Colon (tissue), 2 donors: ENCODE results near the gene OR52K2.
"Not testable (repeated sequence)": the region's sequence is repeated elsewhere in the genome, so short reads cannot be mapped to it uniquely, and the experiment has no call there.

Experiments used
- FAIRE-seq: peaks from 2 replicates; lab custom pipeline; 2012; peaks lifted over from hg19 to GRCh38; lab: Jason Lieb, UNC
- donor health status: control.
- donor health status: control.

The OR52K2 gene

DNA sequence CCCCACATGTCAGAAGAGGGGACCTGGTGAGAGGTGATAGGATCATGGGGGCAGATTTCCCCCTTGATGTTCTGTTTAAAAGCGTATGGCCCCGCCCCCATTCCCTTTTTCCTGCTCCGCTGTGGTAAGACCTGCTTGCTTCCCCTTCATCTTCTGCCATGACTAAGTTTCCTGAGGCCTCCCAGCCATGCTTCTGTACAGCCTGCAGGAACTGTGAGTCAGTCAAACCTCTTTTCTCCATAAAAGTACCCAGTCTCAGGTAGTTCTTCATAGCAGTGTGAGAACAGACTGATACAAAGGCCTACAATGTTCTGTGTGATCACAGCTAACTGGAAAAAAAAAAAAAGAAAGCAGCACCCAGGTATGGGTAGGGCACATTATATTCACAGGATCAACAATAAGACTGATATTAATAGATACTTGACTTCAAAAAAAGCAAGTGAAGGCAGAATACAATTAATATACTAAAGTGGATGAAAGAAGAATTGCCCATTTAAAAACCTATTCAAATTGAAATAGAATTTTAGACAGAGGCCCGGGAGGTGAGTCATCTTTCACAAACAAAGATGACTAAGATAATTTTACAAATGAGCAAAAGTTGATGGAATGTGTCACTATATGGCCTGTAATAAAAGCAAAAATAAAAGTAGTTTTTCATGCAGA is 31.6 kb downstream of the OR52K2 start:
- FAIRE-seq, result no peak

DNA sequence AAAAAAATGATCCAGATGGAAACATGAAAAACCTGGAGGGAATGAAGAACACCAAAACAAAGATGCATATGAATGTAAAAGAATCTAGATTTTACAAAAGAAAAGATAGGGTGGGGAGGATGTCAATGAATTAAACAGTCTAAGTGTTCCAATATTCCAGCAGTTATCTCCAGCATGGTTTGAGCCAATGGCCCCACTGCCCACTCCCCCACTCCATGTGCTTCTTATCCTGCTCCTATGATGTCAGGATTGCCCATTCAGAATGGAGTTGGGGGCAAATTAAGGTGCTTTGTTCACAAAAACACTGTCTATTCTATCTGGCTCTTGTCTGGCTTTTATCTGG is 32.1 kb downstream of the OR52K2 start:
- no peak for FAIRE-seq

DNA sequence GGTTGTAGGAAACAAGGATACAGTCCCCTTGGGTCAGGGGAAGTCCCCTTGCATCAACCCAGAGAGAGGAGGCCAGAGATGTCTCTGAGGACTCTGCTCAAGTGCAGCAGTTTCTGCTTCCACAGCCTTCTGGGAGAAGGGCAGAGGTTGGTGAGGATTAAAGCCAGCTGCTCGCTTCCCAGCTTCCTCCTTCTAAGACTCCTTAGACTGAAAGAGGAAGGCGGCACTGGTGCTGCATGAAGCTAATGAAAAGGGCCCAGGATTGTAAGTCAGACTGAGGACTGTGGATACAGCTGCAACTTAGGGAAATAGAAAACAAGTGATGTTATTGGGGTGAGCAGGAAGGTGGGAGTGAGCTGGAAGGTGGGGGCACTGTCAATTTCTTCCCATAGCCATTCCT is 33.4 kb downstream of the OR52K2 start, which contains the start of gene OR52K1:
Gene OR52K1 (plus strand): TSS at position 202 of the 400 bp plus-strand sequence. CDS start 6,255 bp downstream, outside the sequence.
- FAIRE-seq, result no peak

DNA sequence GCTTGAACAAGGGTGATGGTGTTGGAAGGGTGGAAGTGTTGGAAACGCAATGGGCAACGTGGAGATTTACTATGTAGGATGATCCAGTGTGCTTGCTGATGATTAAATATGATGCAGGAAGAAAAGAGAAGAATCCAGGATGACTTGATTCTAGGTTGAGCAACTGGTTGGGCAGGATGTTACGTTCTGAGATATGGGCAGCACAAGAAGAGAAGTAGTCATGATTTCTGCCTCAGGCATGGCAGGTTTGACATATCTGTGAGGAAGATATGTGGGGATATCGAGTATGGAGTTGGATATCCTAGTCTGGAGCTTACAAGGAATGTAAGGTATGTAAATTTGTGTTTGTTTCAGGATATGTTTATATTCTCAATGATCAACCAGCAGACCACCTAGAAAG is 35.2 kb downstream of the OR52K2 start:
- no peak for FAIRE-seq

DNA sequence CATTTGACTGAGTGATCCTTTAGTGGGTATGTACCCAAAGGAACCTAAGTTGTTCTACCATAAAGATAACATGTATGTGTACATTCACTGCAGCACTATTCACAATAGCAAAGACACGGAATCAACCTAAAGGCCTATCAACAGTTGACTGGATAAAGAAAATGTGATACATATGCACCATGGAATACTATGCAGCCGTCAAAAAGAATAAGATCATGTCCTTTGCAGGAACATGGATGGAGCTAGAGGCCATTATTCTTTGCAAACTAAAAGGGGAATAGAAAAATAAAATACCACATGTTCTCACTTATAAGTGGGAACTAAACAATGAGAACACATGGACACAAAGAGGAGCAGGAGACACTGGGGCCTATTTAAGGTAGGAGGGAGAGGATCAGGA is 42.3 kb downstream of the OR52K2 start:
- FAIRE-seq, result not testable (repeated sequence)

DNA sequence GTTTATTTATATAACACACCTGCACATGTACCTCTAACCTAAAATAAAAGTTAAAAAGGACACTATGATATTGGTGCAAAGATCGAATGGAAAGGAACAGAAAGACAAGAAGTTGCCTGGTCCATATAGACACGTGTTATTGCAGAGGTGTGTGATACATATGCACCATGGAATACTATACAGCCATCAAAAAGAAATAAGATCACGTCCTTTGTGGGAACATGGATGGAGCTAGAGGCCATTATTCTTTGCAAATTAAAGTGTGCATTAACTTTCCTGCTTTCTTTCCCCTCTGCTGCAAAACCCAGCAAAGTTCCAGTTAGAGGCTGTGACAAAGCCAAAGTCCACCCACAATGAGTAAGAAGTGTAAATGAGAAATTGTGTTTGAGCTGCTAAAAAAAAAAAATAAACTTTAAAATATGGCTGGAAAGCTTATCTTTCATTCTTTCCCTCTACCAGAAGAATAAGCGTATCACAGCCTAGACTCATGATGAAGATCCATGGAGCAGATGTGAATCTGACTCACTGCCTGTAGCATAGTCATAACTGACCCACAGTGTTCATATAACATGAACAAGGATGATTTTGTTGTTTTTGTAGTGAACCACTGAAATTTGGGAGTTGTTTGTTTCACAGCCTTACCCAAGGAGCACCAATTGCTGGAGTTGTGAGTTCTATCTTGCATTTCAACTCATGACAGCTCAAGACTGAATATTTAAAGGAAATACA is 42.9 kb downstream of the OR52K2 start:
- no peak for FAIRE-seq

DNA sequence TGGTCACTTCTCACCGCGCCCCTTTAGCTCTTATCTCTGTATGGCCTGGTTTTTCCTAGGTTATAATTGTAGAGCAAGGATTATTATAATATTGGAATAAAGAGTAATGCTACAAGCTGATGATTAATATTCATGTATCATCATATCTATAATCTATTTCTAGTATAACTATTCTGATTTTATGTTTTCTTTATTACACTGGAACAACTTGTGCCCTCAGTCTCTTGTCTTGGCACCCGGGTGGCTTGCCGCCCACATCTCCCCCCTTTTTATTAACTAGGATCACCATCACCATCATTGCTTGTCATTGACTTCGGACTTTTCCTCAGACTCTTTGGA is 44.4 kb downstream of the OR52K2 start:
- no peak for FAIRE-seq

DNA sequence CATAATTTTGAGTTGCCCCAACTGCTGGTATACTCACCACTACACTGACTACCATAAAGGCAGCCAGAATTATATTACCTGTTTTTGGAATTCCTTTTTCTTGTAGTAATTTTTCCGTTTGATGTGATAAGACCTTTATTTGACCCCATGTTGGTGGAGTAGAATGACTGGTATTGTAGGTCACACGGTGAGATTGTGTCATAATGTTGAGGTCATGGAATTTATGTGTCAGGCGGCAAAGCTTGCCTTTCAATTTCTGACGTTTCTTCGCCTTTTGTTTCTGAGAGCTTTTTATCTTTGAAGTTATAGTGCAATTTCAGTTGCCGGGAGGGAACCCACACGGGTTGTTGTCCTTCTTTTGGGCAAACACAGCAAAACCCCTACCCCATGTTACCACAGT is 46.4 kb downstream of the OR52K2 start:
- no peak for FAIRE-seq

DNA sequence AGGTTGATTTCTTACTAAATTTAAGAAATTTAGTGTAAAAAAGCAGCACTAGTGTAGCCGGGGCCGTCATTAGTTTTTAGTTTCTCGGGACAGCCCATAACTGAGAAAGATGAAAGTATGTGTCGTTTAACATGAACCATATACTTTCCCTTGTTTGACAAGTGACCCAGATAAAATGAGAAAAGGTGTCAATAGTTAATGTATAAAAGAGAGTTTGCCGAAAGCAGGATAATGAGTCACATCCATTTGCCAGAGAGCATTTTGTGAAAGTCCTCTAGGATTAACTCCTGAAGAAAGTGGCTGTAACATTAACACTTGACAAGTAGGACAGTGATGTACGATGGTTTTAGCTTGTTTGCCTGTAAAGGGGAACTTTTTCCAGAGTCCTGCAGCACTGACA is 46.9 kb downstream of the OR52K2 start:
- FAIRE-seq, result no peak

DNA sequence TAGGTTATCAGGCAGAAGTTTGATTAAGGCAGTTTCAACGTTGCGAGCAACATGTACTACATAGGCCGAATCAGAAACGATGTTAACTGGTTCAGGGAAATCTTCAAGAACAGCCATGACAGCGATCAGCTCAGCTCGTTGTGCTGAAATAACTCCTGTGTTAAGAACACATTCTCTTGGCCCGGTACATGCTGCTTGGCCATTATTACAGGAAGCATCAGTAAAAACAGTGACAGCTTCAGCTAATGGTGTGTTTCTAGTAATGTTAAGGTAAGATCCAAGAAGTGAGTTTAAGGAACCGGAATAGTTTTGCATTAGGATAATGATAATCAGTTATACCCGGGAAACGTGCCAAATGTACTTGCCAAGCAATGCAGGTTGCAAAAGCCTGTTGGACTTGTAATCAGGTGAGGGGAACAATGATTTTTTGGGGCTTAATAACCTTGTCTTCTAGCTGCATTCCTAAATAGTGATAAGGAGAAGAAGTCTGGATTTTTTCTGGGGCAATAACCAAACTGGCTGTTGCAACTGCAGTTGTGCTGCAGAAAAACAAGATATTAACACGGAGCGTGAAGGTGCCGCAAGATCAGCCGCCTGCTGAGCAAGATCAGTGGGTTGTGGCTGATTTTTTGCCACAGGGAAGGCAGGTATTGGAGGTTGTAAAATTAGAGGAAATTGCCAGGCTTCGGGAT is 47.6 kb downstream of the OR52K2 start:
- no peak for FAIRE-seq
